Glutamatergic neuron (in vitro differentiated cells): ENCODE data around the gene ERVMER34-1. TPM values are rescaled to one million over a fixed set of nuclear protein-coding genes. Genes with fewer than 3 reads are reported as not detected.
A peak's percentile ranks its signal among the peaks of the same experiment; 100 is the strongest.

ENCODE experiments used
- DNase-seq: peaks from one replicate; pipeline ENCODE4 v3.0.0; 2022
- H3K27ac Mint-ChIP-seq: one replicate; pipeline ENCODE4 v1.8.0; 2020; ENCODE audit warnings: mild to moderate bottlenecking, mixed read lengths, inconsistent platforms; ENCODE audit not compliant: unreplicated experiment
- H3K27me3 Mint-ChIP-seq: one replicate; pipeline ENCODE4 v1.8.0; 2020; ENCODE audit warnings: mild to moderate bottlenecking, moderate library complexity, mixed read lengths, inconsistent platforms; ENCODE audit not compliant: unreplicated experiment
- H3K36me3 Mint-ChIP-seq: one replicate; pipeline ENCODE4 v1.8.0; 2020; ENCODE audit warnings: mild to moderate bottlenecking, mixed read lengths, inconsistent platforms; ENCODE audit not compliant: unreplicated experiment
- H3K4me1 Mint-ChIP-seq: one replicate; pipeline ENCODE4 v1.8.0; 2020; ENCODE audit warnings: mild to moderate bottlenecking, low read depth, mixed read lengths, inconsistent platforms; ENCODE audit not compliant: unreplicated experiment
- H3K4me3 Mint-ChIP-seq: one replicate; pipeline ENCODE4 v1.8.0; 2020; ENCODE audit warnings: mild to moderate bottlenecking, mixed read lengths, inconsistent platforms; ENCODE audit not compliant: unreplicated experiment
- H3K9me3 Mint-ChIP-seq: one replicate; pipeline ENCODE4 v1.8.0; 2020; ENCODE audit warnings: mild to moderate bottlenecking, moderate library complexity, mixed read lengths, inconsistent platforms; ENCODE audit not compliant: unreplicated experiment
- total RNA-seq: library from RNA; stranded (reverse); fragmentation: NEBNext Ultra II Directional; extraction: Animal tissue kit (Norgen Biotek cat#: 25700); gene quantifications from one replicate; pipeline ENCODE4 v1.2.1, GENCODE V29; 2021; ENCODE audit not compliant: unreplicated experiment
- TF ChIP-seq, protein P1 (sequence below): fragments of 200-600 bp; sonication (generic); IDR thresholded peaks from one replicate; pipeline ENCODE4 v1.5.0; 2021; ENCODE audit not compliant: partially characterized antibody, unreplicated experiment

ERVMER34-1 gene
- total RNA-seq, 1 donor from 2014 or later, result not detected

DNA sequence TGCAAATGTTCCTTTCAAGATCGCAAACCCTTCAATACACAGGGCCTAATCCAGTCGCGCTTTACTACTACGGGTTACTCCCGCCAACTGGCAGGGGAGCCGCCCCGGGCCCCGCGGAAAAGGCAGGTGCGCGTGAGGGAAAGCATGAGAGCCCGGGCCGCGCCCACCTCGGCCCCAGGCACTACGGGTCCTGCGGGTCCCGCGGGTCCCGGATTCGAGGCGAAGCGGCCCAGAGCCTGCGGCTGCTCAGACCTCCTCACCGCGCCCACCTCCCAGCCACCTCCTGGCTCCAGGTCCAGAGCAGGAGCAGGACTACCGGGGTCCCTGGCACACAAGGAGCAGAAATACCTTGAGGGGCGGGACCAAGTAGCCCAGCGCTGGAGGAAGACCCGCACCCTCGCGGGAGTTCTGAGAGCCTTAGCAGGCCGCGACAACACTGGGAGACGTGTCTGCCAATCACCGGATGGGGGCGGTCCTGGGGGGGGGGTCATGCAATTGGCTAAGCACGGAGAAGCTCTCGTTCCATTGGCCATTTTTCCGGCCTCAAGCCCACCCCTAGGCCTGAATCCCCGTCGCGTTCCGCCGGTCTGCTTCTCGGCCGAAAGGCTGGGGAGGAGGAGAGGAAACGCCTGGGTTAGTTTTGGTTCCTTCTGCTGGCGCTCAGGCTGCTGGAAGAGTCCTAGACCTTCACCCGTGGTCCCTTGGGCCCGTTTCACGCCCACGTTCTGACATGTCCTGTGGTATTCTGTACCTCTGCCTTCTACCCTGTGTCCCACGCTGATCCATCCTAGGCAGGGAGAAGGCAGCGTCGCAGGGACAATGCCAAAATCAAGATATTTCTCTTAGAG is 29.0 kb downstream of the ERVMER34-1 start:
- DNase-seq, result peak; percentile 90
- H3K27ac Mint-ChIP-seq, result peak overlapping the region; percentile 84
- peak overlapping the region; percentile 84 for H3K4me3 Mint-ChIP-seq
- H3K4me1 Mint-ChIP-seq, result peaks cover 5% of the 10 kb centered on the region
- H3K36me3 Mint-ChIP-seq, result no peaks in the 10 kb centered on the region
- peaks cover 2% of the 10 kb centered on the region for H3K27me3 Mint-ChIP-seq
- no peaks in the 10 kb centered on the region for H3K9me3 Mint-ChIP-seq
- TF ChIP-seq, protein P1, sequence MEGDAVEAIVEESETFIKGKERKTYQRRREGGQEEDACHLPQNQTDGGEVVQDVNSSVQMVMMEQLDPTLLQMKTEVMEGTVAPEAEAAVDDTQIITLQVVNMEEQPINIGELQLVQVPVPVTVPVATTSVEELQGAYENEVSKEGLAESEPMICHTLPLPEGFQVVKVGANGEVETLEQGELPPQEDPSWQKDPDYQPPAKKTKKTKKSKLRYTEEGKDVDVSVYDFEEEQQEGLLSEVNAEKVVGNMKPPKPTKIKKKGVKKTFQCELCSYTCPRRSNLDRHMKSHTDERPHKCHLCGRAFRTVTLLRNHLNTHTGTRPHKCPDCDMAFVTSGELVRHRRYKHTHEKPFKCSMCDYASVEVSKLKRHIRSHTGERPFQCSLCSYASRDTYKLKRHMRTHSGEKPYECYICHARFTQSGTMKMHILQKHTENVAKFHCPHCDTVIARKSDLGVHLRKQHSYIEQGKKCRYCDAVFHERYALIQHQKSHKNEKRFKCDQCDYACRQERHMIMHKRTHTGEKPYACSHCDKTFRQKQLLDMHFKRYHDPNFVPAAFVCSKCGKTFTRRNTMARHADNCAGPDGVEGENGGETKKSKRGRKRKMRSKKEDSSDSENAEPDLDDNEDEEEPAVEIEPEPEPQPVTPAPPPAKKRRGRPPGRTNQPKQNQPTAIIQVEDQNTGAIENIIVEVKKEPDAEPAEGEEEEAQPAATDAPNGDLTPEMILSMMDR, result peak; percentile 18

DNA sequence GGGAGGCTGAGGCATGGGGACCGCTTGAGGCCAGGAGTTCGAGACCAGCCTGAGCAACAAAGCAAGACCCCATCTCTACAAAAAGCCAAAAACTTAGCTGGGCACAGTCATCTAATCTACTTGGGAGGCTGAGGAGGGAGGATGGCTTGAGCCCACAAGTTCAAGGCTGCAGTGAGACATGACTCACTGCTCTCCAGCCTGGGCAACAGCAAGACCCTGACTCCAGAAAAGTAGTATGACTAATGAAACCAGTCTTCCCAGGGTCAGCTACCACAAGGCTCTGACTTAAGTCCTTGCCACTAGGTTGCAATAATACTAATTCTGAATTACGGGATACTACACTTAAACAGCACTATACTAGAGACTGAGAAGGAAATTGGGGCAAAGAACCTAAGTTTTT is 33.1 kb downstream of the ERVMER34-1 start:
- Mint-ChIP-seq H3K27ac (no peak overlapping the region), H3K4me1 (peaks cover 20% of the 10 kb centered on the region), H3K9me3 (peaks cover 9% of the 10 kb centered on the region), H3K36me3 (no peaks in the 10 kb centered on the region), H3K4me3 (no peak overlapping the region), H3K27me3 (peaks cover 2% of the 10 kb centered on the region)
- TF ChIP-seq, protein P1, result no peak
- DNase-seq, result no peak

DNA sequence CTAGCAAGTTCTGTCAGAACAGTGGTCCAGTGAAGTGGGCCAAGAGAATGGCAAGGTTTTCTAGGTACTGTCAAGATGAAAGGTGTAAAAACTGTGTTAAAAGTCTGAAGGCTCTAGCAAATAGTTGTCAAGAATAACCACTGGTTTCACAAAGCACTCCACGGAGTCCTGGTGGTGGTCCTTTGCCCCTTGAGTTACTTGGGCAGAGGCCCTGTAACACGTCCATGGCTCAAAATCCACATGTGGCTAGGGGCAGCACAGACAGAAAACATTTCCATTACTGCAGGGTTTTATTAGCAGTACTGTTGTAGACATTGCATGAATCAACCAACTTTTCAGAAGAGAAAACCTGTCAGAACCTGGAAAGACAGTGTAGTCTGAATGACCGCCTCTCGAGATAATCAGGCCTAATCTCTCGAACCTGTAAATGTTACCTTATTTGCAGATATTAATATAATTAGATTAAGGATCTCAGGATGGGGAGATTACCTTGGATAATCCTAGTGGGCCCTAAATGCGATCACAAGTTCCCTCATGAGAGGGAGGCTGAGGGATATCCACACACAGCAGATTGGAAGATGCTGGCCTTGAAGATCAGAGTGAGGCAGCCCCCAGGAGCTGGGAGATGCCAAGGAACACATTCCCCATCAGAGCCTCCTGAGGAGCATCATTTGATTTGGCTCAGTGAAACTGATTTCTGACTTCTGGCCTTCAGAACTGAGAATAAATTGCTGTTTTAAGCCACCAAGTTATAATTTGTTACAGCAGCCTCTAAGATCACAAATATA is 34.7 kb downstream of the ERVMER34-1 start:
- H3K36me3 Mint-ChIP-seq, result no peaks in the 10 kb centered on the region
- H3K27me3 Mint-ChIP-seq, result no peaks in the 10 kb centered on the region
- H3K4me3 Mint-ChIP-seq, result no peak overlapping the region
- peaks cover 16% of the 10 kb centered on the region for H3K4me1 Mint-ChIP-seq
- TF ChIP-seq, protein P1, result no peak
- no peak overlapping the region for H3K27ac Mint-ChIP-seq
- DNase-seq, result no peak
- H3K9me3 Mint-ChIP-seq, result peaks cover 12% of the 10 kb centered on the region

DNA sequence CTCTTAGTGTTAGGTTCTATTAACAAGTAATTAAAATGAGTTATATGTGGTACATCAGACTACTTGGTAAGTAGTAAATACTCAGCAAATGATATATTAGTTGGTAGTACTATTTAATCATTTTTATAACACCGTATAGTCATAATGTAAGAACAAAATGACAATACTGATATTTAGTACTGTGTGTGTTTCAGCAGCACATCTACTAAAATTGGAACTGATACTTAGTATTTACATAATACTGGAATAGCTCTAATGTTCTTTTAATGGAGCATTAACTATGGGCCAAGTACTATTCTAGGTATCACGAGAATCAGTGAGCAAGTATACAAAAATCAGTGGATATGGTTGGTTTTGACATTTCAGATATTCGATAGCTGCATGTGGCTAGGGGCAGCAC is 35.3 kb downstream of the ERVMER34-1 start:
- Mint-ChIP-seq H3K27me3 (no peaks in the 10 kb centered on the region), H3K4me3 (no peak overlapping the region), H3K4me1 (peaks cover 16% of the 10 kb centered on the region), H3K36me3 (no peaks in the 10 kb centered on the region), H3K27ac (no peak overlapping the region), H3K9me3 (peaks cover 12% of the 10 kb centered on the region)
- no peak for DNase-seq
- TF ChIP-seq, protein P1, result no peak
